HG03196 (cell line): Measurements from ENCODE around the gene HTRA1.

ENCODE experiments used
- ATAC-seq: cut with Tn5 transposase; IDR thresholded peaks from one replicate; pipeline ENCODE4 v1.9.1; 2021; ENCODE audit not compliant: unreplicated experiment

The HTRA1 gene

DNA sequence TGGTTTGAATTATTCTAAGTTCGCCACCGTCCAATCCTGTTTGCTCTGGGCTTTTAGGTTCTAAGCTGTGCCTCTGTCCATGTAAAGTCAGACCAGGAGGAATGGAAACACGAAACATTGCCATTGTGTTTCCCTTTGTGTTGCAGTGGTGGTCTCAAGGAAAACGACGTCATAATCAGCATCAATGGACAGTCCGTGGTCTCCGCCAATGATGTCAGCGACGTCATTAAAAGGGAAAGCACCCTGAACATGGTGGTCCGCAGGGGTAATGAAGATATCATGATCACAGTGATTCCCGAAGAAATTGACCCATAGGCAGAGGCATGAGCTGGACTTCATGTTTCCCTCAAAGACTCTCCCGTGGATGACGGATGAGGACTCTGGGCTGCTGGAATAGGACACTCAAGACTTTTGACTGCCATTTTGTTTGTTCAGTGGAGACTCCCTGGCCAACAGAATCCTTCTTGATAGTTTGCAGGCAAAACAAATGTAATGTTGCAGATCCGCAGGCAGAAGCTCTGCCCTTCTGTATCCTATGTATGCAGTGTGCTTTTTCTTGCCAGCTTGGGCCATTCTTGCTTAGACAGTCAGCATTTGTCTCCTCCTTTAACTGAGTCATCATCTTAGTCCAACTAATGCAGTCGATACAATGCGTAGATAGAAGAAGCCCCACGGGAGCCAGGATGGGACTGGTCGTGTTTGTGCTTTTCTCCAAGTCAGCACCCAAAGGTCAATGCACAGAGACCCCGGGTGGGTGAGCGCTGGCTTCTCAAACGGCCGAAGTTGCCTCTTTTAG, 52.9 kb downstream of the HTRA1 start:
- ATAC-seq, result no peak

DNA sequence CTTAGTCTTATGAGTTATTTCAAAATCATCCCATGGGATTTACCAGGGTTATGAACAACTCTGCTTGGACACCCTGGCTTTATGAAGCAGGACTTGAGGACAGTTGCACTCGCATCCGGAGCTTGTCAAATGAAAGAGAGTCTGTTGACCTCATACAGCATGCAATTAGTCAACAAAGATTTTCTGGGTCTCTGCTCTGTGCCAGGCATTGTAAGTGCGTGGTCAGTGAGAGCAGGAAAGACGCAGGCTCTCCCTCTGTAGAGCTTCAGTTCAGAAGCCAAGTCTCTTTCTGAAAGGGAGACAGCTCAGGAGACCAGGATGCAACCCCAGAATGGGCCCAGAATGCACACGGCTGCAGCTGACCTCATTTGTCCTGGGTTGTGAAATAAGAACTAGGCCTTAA, 53.7 kb downstream of the HTRA1 start:
- ATAC-seq, result no peak

GRCh38 chr10:122515588-122516231, 54.4 kb downstream of the HTRA1 start:
- ATAC-seq, result no peak

GRCh38 chr10:122516734-122517133, 55.4 kb downstream of the HTRA1 start:
- ATAC-seq, result no peak

DNA sequence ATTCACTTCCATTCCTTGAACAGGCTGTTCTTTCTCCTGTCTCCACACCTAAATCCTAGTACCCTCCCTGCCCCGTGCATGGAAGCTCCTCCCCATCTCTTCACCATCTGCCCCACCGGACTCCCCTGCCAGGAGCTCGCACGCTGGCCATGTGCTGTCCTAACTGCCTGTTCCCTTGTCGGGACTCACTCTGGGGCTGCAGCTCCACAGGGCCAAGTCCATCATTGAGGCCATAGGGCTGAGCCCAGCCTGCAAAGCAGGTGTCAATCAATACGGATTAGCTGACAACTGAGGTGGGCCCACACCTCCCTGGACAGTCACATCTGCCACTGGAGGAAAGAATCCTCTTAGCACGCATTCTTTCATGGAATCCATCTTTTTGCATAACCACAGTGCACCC, 57.8 kb downstream of the HTRA1 start:
- no peak for ATAC-seq

DNA sequence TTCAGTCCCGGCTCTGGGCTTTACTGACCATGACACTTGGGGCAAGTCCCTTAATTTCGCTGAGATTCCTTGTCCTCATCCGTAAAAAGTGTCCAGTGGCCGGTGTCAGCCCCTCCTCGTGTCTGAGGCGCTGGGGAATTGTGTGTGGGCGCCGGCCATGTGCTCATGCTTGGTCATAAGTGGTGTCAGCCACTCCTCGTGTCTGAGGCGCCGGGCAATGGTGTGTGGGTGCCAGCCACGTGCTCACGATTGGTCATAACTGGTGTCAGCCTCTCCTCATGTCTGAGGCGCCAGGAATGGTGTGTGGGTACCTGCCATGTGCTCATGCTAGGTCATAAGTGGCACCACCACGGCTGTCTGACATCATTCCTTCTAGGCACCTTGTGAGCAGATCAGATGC, 58.5 kb downstream of the HTRA1 start:
- no peak for ATAC-seq

GRCh38 chr10:122521011-122521410, 59.7 kb downstream of the HTRA1 start:
- no peak for ATAC-seq

GRCh38 chr10:122524811-122525210, 63.5 kb downstream of the HTRA1 start:
- ATAC-seq, result no peak

DNA sequence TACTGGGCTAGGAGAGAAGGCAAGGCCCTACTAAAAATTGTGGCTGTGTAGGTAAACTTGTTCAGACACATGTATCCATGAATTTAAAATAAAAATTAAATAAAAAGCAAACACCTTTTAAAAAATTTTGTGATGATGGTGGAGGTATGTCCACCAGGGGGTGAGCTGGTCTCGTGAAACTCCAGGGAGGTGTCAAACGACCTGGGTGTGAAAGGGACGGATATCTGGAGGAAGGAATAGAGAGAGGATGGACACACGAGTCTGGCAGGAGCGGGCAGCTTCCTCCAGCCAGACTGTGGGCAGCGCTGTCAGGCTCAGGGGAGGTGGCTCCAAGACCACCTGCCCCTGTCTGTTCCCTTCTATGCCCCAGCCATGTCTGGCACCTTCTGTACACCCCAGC, 64.4 kb downstream of the HTRA1 start:
- ATAC-seq, result no peak

GRCh38 chr10:122526892-122527291, 65.5 kb downstream of the HTRA1 start:
- ATAC-seq, result no peak

GRCh38 chr10:122530177-122530576, 68.8 kb downstream of the HTRA1 start:
- ATAC-seq, result no peak

- ATAC-seq, result no peak
These were observed 69.9 kb downstream of the HTRA1 start for GRCh38 chr10:122531261-122531660.

DNA sequence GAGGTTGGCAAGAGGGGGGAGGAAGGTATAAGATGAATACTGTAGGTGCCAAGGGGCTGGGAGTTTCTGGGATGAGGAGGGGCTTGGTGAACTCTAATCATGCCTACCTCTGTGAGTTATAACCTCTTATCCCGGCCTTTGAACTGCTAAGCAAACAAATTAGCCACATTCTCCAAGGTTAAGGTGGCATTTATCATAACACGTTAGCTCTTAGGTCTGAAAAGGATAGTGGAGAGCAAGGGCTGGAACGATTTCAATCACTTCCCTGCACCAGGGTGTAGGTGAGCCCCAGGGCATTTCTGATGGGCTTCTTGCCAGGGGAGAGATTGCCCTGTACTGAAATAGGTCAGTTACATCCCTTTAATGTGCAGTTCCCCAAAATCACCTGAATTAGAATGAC, 70.6 kb downstream of the HTRA1 start:
- no peak for ATAC-seq

- ATAC-seq, result no peak
These were observed 71.4 kb downstream of the HTRA1 start for GRCh38 chr10:122532601-122533296.

DNA sequence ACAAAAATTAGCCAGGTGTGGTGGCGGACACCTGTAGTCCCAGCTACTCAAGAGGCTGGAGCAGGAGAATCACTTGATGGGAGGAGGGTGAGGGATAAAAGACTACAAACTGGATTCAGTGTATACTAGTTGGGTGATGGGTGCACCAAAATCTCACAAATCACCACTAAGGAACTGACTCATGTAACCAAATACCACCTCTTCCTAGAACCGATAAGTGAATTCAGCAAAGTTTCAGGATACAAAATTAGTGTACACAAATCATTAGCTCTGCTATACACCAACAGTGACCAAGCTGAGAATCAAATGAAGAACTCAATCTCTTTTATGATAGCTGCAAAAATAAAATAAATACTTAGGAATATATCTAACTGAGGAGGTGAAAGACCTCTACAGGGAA, 76.2 kb downstream of the HTRA1 start:
- ATAC-seq, result no peak

DNA sequence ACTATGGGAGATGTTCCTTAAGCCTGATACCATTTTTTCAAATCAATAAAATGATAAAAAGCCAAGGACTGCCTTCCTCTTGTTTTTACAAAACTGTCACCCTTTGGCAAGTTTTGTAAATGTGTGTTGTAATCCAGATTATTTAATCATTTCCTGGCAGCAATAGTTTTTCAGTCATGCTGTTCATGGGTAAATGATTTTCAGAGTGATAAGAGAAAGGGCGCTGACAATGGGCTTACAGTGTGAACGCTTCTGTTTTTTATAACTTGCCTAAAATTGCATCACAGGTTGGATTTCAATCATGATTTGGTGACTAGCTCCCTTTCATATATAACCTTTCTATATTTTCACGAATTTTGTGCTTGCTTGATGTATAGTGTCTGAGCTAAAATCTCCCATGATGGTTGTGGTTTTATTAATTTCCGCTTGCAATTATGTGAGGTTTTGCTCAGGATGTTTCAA, 80.2 kb downstream of the HTRA1 start:
- ATAC-seq, result no peak

DNA sequence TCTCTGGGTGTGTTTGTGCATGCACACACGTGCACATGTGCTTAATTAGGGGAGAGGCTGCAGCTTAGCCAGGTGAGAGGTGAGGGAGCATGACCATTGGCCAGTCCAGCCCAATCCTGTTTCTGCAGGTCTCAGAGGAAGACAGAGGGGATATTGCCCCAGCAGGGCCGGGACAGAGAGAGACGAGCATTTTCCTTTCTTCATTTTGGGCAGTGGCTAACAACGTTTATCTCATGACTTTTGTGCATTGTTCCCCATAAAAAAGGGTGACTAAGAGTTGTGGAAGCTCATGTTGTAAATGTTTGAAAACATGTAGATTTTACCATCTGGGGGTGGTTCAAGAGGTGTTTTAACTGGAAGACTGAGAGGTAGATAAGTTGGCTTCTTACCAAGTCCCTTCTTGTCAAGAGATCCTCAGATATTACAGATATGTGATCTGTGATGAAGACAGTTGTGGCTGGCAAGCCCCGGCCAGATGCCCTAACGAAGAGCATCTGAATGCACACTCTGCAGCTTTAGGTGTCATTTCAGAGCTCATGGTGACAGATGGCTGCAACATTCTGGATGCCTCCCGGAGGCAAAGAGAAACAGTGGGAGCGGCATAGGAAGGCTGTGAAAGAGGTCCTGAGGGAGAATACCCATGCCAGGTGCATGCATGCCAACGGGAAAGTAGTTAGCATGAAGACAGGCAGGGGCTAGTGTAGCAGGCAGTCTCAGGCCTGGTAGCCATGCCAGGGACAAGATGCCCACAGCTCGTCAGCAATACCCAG, 82.5 kb downstream of the HTRA1 start:
- ATAC-seq, result no peak

DNA sequence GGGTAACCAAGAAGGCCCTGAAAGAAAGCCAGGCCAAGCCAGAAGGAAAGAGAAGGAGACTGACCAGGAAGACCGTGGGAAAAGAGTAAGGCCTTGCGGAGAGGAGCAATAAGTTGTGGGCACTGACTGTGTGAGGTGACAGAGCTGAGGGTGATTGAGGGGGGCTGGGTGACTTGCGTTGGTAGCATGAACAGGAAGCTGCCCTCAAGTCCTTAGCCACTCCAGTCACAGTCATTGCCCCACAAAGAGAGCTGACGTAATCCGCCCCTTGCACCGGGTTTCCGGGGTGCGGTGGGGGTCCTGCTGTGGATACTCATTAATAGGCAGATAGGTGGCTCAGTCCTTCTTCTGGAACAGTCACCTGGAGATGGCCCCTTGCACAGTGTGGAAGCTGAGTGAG, 83.1 kb downstream of the HTRA1 start:
- ATAC-seq, result no peak

- no peak for ATAC-seq
These were observed 84.9 kb downstream of the HTRA1 start for GRCh38 chr10:122546242-122546641.

GRCh38 chr10:122548407-122549085, 87.2 kb downstream of the HTRA1 start:
- no peak for ATAC-seq

DNA sequence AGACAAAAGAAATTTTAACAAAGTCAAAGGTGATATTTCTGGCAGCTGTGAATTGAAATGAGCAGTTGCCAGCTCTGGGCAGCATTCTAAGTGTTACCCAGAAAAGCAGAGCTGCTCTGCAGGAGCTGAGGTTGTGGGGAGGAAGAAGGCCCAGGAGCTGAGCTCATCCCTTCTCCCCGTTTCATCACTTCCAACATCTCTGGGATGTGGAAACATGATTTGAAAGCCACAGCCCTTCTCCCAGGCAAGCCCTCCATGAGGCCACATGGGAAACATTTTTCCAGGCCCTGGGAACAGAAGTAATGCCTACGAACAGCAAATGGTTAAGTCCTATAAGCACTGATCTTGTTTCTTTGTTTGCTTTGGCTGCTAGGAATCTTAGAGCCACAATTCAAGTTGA, 88.3 kb downstream of the HTRA1 start:
- ATAC-seq, result no peak
